ENCODE results near the gene YIF1A.

YIF1A gene

GRCh38 chr11:66239998-66240780 is 48.8 kb downstream of the YIF1A start:
- no peak for DNase-seq

DNA sequence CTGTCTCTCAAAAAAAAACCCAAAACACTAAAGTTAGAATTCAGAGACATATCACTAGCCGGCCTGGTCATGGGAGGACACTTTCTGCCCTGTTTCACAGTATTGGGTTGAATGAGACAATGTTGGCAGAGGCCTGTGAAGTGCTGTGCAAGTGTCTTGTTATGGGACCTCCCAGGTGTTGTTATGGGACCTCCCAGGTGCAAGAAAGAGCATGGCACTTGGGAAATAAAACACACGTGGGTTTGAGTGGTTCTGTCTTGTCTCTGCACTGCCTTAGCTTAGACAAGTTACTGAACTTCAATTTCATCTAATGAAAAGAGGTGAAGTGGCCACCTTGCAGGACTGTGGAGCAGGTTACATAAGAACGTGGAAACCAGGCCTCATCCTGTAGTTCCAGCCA is 49.4 kb downstream of the YIF1A start:
- DNase-seq, result no peak

GRCh38 chr11:66238786-66239413 is 50.0 kb downstream of the YIF1A start:
- no peak for DNase-seq

- DNase-seq, result no peak
Observed at GRCh38 chr11:66237867-66238266, 51.1 kb downstream of the YIF1A start.

GRCh38 chr11:66235141-66235540 is 53.8 kb downstream of the YIF1A start:
- no peak for DNase-seq
